PC-9 (cell line): ENCODE data around the gene TBCK. TPM values are rescaled to one million over a fixed set of nuclear protein-coding genes. Genes with fewer than 3 reads are reported as not detected.

ENCODE experiments used
- BruUV-seq: library from RNA; stranded (reverse); fragments of 400-500 nt; replicated peaks from 2 replicates; lab custom pipeline; 2021; lab: Mats Ljungman, UMichigan
- CTCF ChIA-PET: fragments of 300-600 bp; sonication (Branson Sonifier 250); formaldehyde crosslinking; loops from one replicate; lab custom pipeline; 2022; ENCODE audit warnings: antibody characterized with exemption; lab: Charles Lee
- POLR2A ChIA-PET: fragments of 300-600 bp; sonication (Branson Sonifier 250); formaldehyde crosslinking; loops from one replicate; lab custom pipeline; 2022; ENCODE audit warnings: antibody characterized with exemption; ENCODE audit not compliant: unreplicated experiment; lab: Charles Lee
- DNase-seq, 2 experiments: peaks; one replicate each; pipeline versions ENCODE4 v3.0.0 to v3.0.0-alpha.2; 2015 to 2022; ENCODE audit warnings: mixed read lengths in 1 of 2
- H2AFZ ChIP-seq: fragments of 200-600 bp; sonication (generic); 2 replicates; pipeline ENCODE4 v1.8.1; 2017; ENCODE audit warnings: antibody characterized with exemption
- H3F3A ChIP-seq: fragments of 200-600 bp; sonication (generic); 2 replicates; pipeline ENCODE4 v1.8.1; 2017; ENCODE audit warnings: antibody characterized with exemption, mild to moderate bottlenecking, low read depth; ENCODE audit not compliant: insufficient read depth
- H3K27ac ChIP-seq: fragments of 200-600 bp; sonication (generic); 2 replicates; pipeline ENCODE4 v1.6.1; 2016; ENCODE audit warnings: mixed run types
- H3K27me3 ChIP-seq: fragments of 200-600 bp; sonication (generic); 2 replicates; pipeline ENCODE4 v1.6.1; 2016; ENCODE audit warnings: low read depth, mixed run types; ENCODE audit not compliant: insufficient read depth
- H3K36me3 ChIP-seq: fragments of 200-600 bp; sonication (generic); 2 replicates; pipeline ENCODE4 v1.6.1; 2016; ENCODE audit warnings: low read depth, mixed run types
- H3K4me1 ChIP-seq: fragments of 200-600 bp; sonication (generic); replicated peaks from 2 replicates; pipeline ENCODE4 v1.6.1; 2016; ENCODE audit warnings: mixed run types; ENCODE audit not compliant: insufficient read depth
- H3K4me2 ChIP-seq: fragments of 200-600 bp; sonication (generic); 2 replicates; pipeline ENCODE4 v1.6.1; 2017; ENCODE audit warnings: mixed run types
- H3K4me3 ChIP-seq: fragments of 200-600 bp; sonication (generic); 2 replicates; pipeline ENCODE4 v1.6.1; 2016; ENCODE audit warnings: mixed run types
- H3K79me2 ChIP-seq: fragments of 200-600 bp; sonication (generic); 2 replicates; pipeline ENCODE4 v1.6.1; 2017; ENCODE audit warnings: low read depth, mixed run types
- H3K9me2 ChIP-seq: fragments of 200-600 bp; sonication (generic); 2 replicates; pipeline ENCODE4 v1.8.1; 2017; ENCODE audit warnings: mild to moderate bottlenecking; ENCODE audit not compliant: insufficient read depth
- H3K9me3 ChIP-seq: fragments of 200-600 bp; sonication (generic); 2 replicates; pipeline ENCODE4 v1.8.1; 2016; ENCODE audit warnings: low read depth; ENCODE audit not compliant: insufficient read depth
- H4K20me1 ChIP-seq: fragments of 200-600 bp; sonication (generic); 2 replicates; pipeline ENCODE4 v1.8.1; 2017; ENCODE audit not compliant: insufficient read depth
- CTCF ChIP-seq: fragments of 200-600 bp; sonication (generic); conservative IDR thresholded peaks from 2 replicates; pipeline ENCODE4 v1.6.1; 2017; ENCODE audit warnings: mixed run types, antibody characterized with exemption, mild to moderate bottlenecking, moderate library complexity
- EZH2 ChIP-seq: fragments of 200-600 bp; sonication (generic); IDR thresholded peaks from 2 replicates; pipeline ENCODE4 v1.8.0; 2017; ENCODE audit warnings: antibody characterized with exemption, low read depth
- intact Hi-C: fragments of 100-400 bp; cut with micrococcal nuclease; formaldehyde crosslinking; loops from one replicate; pipeline ENCODE4 v1.10.0; 2022; ENCODE audit not compliant: unreplicated experiment
- total RNA-seq: library from RNA; stranded (reverse); gene quantifications from 2 replicates; pipeline ENCODE4 v1.2.3, GENCODE V29; 2021

The TBCK gene
- total RNA-seq, 1 experiment from 2014 or later, result 18.7 TPM

GRCh38 chr4:106041294-106042002 lies 274.6 kb downstream of the TBCK start:
- Histone ChIP-seq H3K27ac (no peak overlapping the region), H3K9me2 (no peaks in the 10 kb centered on the region), H3K4me3 (no peak overlapping the region), H4K20me1 (no peaks in the 10 kb centered on the region), H3K4me1 (peaks cover 4% of the 10 kb centered on the region; the same call in 1 of the 2 replicates), H3F3A (no peaks in the 10 kb centered on the region), H3K4me2 (no peak overlapping the region), H3K27me3 (no peaks in the 10 kb centered on the region), H3K79me2 (no peaks in the 10 kb centered on the region), H3K9me3 (no peaks in the 10 kb centered on the region), H2AFZ (no peak overlapping the region), H3K36me3 (no peaks in the 10 kb centered on the region)
- CTCF ChIA-PET, result no interaction called here
- DNase-seq, result no peak
- intact Hi-C loops, result no loop called here
- POLR2A ChIA-PET, result no interaction called here
- BruUV-seq, result no TSS peak
- TF ChIP-seq EZH2 (no peak), CTCF (no peak)

GRCh38 chr4:106039796-106040195 lies 276.2 kb downstream of the TBCK start:
- no peaks in the 10 kb centered on the region for H3K36me3 ChIP-seq
- POLR2A ChIA-PET, result no interaction called here
- CTCF ChIA-PET, result no interaction called here

GRCh38 chr4:106038908-106039307 lies 277.1 kb downstream of the TBCK start:
- no peak overlapping the region for H3K4me2 ChIP-seq
- BruUV-seq, result no TSS peak
- ChIA-PET CTCF (no interaction called here), POLR2A (no interaction called here)
- intact Hi-C loops, result no loop called here
- H4K20me1 ChIP-seq, result no peaks in the 10 kb centered on the region
- H2AFZ ChIP-seq, result no peak overlapping the region
- no peaks in the 10 kb centered on the region for H3F3A ChIP-seq
- TF ChIP-seq CTCF, result no peak
- no peak for TF ChIP-seq EZH2
- no peaks in the 10 kb centered on the region for H3K27me3 ChIP-seq
- H3K4me1 ChIP-seq, result peaks cover 4% of the 10 kb centered on the region; the same call in 1 of the 2 replicates
- no peaks in the 10 kb centered on the region for H3K79me2 ChIP-seq
- H3K9me3 ChIP-seq, result no peaks in the 10 kb centered on the region
- H3K36me3 ChIP-seq, result no peaks in the 10 kb centered on the region
- no peak overlapping the region for H3K4me3 ChIP-seq
- H3K9me2 ChIP-seq, result no peaks in the 10 kb centered on the region
- no peak for DNase-seq
- no peak overlapping the region for H3K27ac ChIP-seq

More at GRCh38 chr4:106039796-106040195, 276.2 kb downstream of the TBCK start:
- no peaks in the 10 kb centered on the region for H3K9me3 ChIP-seq
- intact Hi-C loops, result no loop called here
- no peaks in the 10 kb centered on the region for H4K20me1 ChIP-seq
- DNase-seq, result no peak
- H3K4me2 ChIP-seq, result no peak overlapping the region
- H3K27me3 ChIP-seq, result no peaks in the 10 kb centered on the region
- BruUV-seq, result no TSS peak
- no peak overlapping the region for H2AFZ ChIP-seq
- H3K4me3 ChIP-seq, result no peak overlapping the region
- H3K27ac ChIP-seq, result no peak overlapping the region
- H3F3A ChIP-seq, result no peaks in the 10 kb centered on the region
- H3K9me2 ChIP-seq, result no peaks in the 10 kb centered on the region
- peaks cover 4% of the 10 kb centered on the region; the same call in 1 of the 2 replicates for H3K4me1 ChIP-seq
- TF ChIP-seq CTCF, result no peak
- TF ChIP-seq EZH2, result no peak
- H3K79me2 ChIP-seq, result no peaks in the 10 kb centered on the region
